K562 (cell line): Measurements from ENCODE around the gene DTNB.

Source experiments
- CAMTA2 ChIP-seq: fragments of 250-450 bp; sonication (Bioruptor Pico); conservative IDR thresholded peaks from 2 replicates; pipeline ENCODE4 v1.5.1; 2022
- CHCHD3 ChIP-seq: fragments of 250-450 bp; sonication (Bioruptor Pico); IDR thresholded peaks from 2 replicates; pipeline ENCODE4 v2.1.2; 2022; ENCODE audit warnings: mild to moderate bottlenecking
- CTCF ChIP-seq, 3 experiments: IDR thresholded peaks in 2 of 3; conservative IDR thresholded peaks in 1 of 3; 2 replicates each; pipeline ENCODE4 v1.5.1; 2011 to 2012; ENCODE audit warnings: low read length in 3 of 3, mild to moderate bottlenecking in 3 of 3, control low read depth in 2 of 3, improper control_type of control experiment in 1 of 3, inconsistent platforms in 1 of 3, low read depth in 1 of 3, mixed read lengths in 1 of 3, moderate library complexity in 1 of 3; ENCODE audit not compliant: insufficient read depth in 2 of 3
- ELF2 ChIP-seq: fragments of 250-450 bp; sonication (Bioruptor Pico); IDR thresholded peaks from 2 replicates; pipeline ENCODE4 v1.5.0; 2021; ENCODE audit warnings: mild to moderate bottlenecking
- GTF2A2 ChIP-seq: IDR thresholded peaks from 2 replicates; pipeline ENCODE4 v1.6.1; 2016; ENCODE audit warnings: mild to moderate bottlenecking, missing genetic modification characterization, missing compliant biosample characterization
- MBD2 ChIP-seq: sonication (generic); IDR thresholded peaks from 2 replicates; pipeline ENCODE4 v1.6.1; 2016; ENCODE audit warnings: low read depth, borderline replicate concordance
- NR3C1 ChIP-seq: sonication (generic); formaldehyde crosslinking; IDR thresholded peaks from 2 replicates; pipeline ENCODE4 v1.8.1; 2022; ENCODE audit warnings: missing genetic modification reagents
- PHF8 ChIP-seq: fragments of 200-600 bp; sonication (generic); IDR thresholded peaks from 2 replicates; pipeline ENCODE4 v1.6.1; 2012; ENCODE audit warnings: mixed run types, mild to moderate bottlenecking, inconsistent platforms, low read length, moderate library complexity, borderline replicate concordance
- PKNOX1 ChIP-seq: fragments of 450-650 bp; IDR thresholded peaks from 2 replicates; pipeline ENCODE4 v1.6.1; 2016
- POLR2AphosphoS5 ChIP-seq: IDR thresholded peaks from 2 replicates; pipeline ENCODE4 v1.6.1; 2011; ENCODE audit warnings: mild to moderate bottlenecking, low read depth, low read length, moderate library complexity; ENCODE audit not compliant: control insufficient read depth, insufficient read depth
- SP1 ChIP-seq: sonication (generic); formaldehyde crosslinking; IDR thresholded peaks from 2 replicates; pipeline ENCODE4 v1.8.1; 2022; ENCODE audit warnings: mild to moderate bottlenecking, missing genetic modification reagents
- STAG1 ChIP-seq: sonication (generic); formaldehyde crosslinking; IDR thresholded peaks from 2 replicates; pipeline ENCODE4 v1.5.0; 2020; ENCODE audit warnings: missing genetic modification reagents, borderline replicate concordance
- ZNF12 ChIP-seq: sonication (generic); formaldehyde crosslinking; IDR thresholded peaks from 2 replicates; pipeline ENCODE4 v1.4.0; 2020; ENCODE audit warnings: mild to moderate bottlenecking, missing genetic modification reagents

- TF ChIP-seq ZNF12 (CRISPR knock-in tag) (no peak), PKNOX1 (no peak), CAMTA2 (CRISPR knock-in tag) (no peak), CTCF (IDR thresholded peaks at IDR 0.05 in 2 of 3, conservative IDR thresholded peaks at IDR 0.05 in 1 of 3; ENCODE audit: insufficient read depth in 2 of 3, low read depth in 1 of 3, low read length in 3 of 3) (no peak), STAG1 (CRISPR knock-in tag) (no peak), POLR2AphosphoS5 (no peak), MBD2 (no peak), CHCHD3 (no peak), PHF8 (no peak), SP1 (CRISPR knock-in tag) (no peak), GTF2A2 (tag) (no peak), ELF2 (no peak), NR3C1 (CRISPR knock-in tag) (no peak)
Measured at GRCh38 chr2:25602333-25602723, 71.0 kb downstream of the DTNB start.
